22Rv1 (cell line): ENCODE data around the gene CPSF4L.

Source experiments
- H3K27ac ChIP-seq: fragments of 450-650 bp; 2 replicates; pipeline ENCODE4 v1.5.1; 2017
- CTCF ChIP-seq: fragments of 450-650 bp; IDR thresholded peaks from 2 replicates; pipeline ENCODE4 v1.5.1; 2017; ENCODE audit warnings: mild to moderate bottlenecking
- ZFX ChIP-seq: fragments of 450-650 bp; IDR thresholded peaks from 2 replicates; pipeline ENCODE4 v1.6.1; 2017; ENCODE audit warnings: antibody characterized with exemption, borderline replicate concordance

Gene CPSF4L

GRCh38 chr17:73203788-73204479 is 57.7 kb downstream of the CPSF4L start:
- H3K27ac ChIP-seq: peak overlapping the region; percentile 94
- TF ChIP-seq ZFX (no peak), CTCF (no peak)

GRCh38 chr17:73203135-73203787 is 58.4 kb downstream of the CPSF4L start:
- peak overlapping the region; percentile 94 for H3K27ac ChIP-seq

GRCh38 chr17:73201215-73202069 is 60.2 kb downstream of the CPSF4L start:
- no peak overlapping the region for H3K27ac ChIP-seq
- TF ChIP-seq CTCF (no peak), ZFX (no peak)

More at GRCh38 chr17:73203135-73203787, 58.4 kb downstream of the CPSF4L start:
- TF ChIP-seq ZFX (no peak), CTCF (no peak)

GRCh38 chr17:73200476-73200875 is 61.2 kb downstream of the CPSF4L start:
- TF ChIP-seq ZFX (no peak), CTCF (no peak)
- no peak overlapping the region for H3K27ac ChIP-seq

- no peak for TF ChIP-seq ZFX
- no peak for TF ChIP-seq CTCF
- H3K27ac ChIP-seq: no peak overlapping the region
Observed at GRCh38 chr17:73199751-73200317, 61.8 kb downstream of the CPSF4L start.

- H3K27ac ChIP-seq: no peak overlapping the region
- no peak for TF ChIP-seq ZFX
- no peak for TF ChIP-seq CTCF
Observed at GRCh38 chr17:73198930-73199260, 62.8 kb downstream of the CPSF4L start.
